ENCODE data around the gene ZNF469. TPM values are rescaled to one million over a fixed set of nuclear protein-coding genes. Genes with fewer than 3 reads are reported as not detected.

The ZNF469 gene
- total and polyA plus RNA-seq, 2 donors (not counting 3 experiments of a cell fraction or from before 2014, with no cell fraction given) = 0.90 to 5.7 TPM

GRCh38 chr16:88365244-88365865, 17.4 kb upstream of the ZNF469 start:
- H3K27me3 ChIP-seq (ENCODE audit: control insufficient read depth in 2 of 2, insufficient read depth in 2 of 2, low read length in 2 of 2) = peaks cover 11 to 16% of the 10 kb centered on the region in 2 experiments
- DNase-seq (ENCODE audit: low read depth, low spot score) = no peak
- dilution Hi-C loops (cut with MboI; ENCODE audit: extremely low pct_ligation_motif_present, low sequenced_read_pairs) = no loop called here
- H3K36me3 ChIP-seq (ENCODE audit: control insufficient read depth in 2 of 2, extremely low read depth in 1 of 2, insufficient read depth in 2 of 2, low read length in 2 of 2) = no peaks in the 10 kb centered on the region
- H3K4me3 ChIP-seq (replicated peaks in 1 of 3; ENCODE audit: insufficient read depth in 1 of 3, low read depth in 1 of 3, low read length in 3 of 3) = no peak overlapping the region
- no peak overlapping the region for H3K27ac ChIP-seq (ENCODE audit: insufficient read depth, low read depth, low read length)
- H3K4me1 ChIP-seq (ENCODE audit: control insufficient read depth, extremely low read depth, insufficient read depth, low read length) = no peaks in the 10 kb centered on the region
- intact Hi-C loops (cut with micrococcal nuclease) = no loop called here
- FAIRE-seq = no peak
- POLR2A ChIA-PET = no interaction called here
- no peaks in the 10 kb centered on the region for H3K9me3 ChIP-seq (replicated peaks; ENCODE audit: control insufficient read depth, insufficient read depth, low read length)
- BruUV-seq (replicated peaks) = no TSS peak
- CTCF ChIA-PET = no interaction called here
- H4K20me1 ChIP-seq (replicated peaks; ENCODE audit: control insufficient read depth, extremely low read depth, insufficient read depth, low read length) = no peaks in the 10 kb centered on the region
- no peaks in the 10 kb centered on the region for H3K79me2 ChIP-seq (ENCODE audit: control insufficient read depth, insufficient read depth, low read length)
- no peaks in the 10 kb centered on the region for H3K9me1 ChIP-seq (replicated peaks; ENCODE audit: control insufficient read depth, extremely low read depth, insufficient read depth, low read length)
- TF ChIP-seq POLR2A (IDR thresholded peaks at IDR 0.05; ENCODE audit: low read depth, low read length) = no peak
- no peak for TF ChIP-seq JUN (IDR thresholded peaks at IDR 0.05; ENCODE audit: borderline replicate concordance, insufficient read depth, insufficient read length, low read depth)
- no peak for TF ChIP-seq GATA2 (IDR thresholded peaks at IDR 0.05; ENCODE audit: insufficient read depth, insufficient read length, low read depth, low read length)
- TF ChIP-seq MYC (IDR thresholded peaks at IDR 0.05; ENCODE audit: low read depth, low read length) = no peak
- no peak for TF ChIP-seq CTCF (IDR thresholded peaks at IDR 0.05; ENCODE audit: extremely low read depth in 1 of 2, insufficient read depth in 1 of 2, low read depth in 1 of 2, low read length in 2 of 2)
- TF ChIP-seq MAX (IDR thresholded peaks at IDR 0.05; ENCODE audit: insufficient read depth, insufficient read length) = no peak
- no peak for TF ChIP-seq POLR2AphosphoS5 (IDR thresholded peaks at IDR 0.05; ENCODE audit: insufficient read depth, low read depth, low read length)
- no peak for TF ChIP-seq EZH2 (IDR thresholded peaks at IDR 0.05; ENCODE audit: borderline replicate concordance, low read depth, low read length, severe bottlenecking)
- no peak for TF ChIP-seq FOS (IDR thresholded peaks at IDR 0.05; ENCODE audit: borderline replicate concordance, insufficient read depth, low read length)
- H3K4me2 ChIP-seq (ENCODE audit: insufficient read depth, low read length) = no peak overlapping the region
- H2AFZ ChIP-seq (ENCODE audit: low read depth, low read length) = no peak overlapping the region
- H3K9ac ChIP-seq (replicated peaks; ENCODE audit: extremely low read depth, insufficient read depth, low read length) = no peak overlapping the region
